Spleen (tissue), 7 donors: ENCODE data around the gene MGAT4A.

ENCODE experiments used
- CTCF ChIP-seq, 11 experiments: fragments of 200-600 bp in 7 of 11; fragments of 450-650 bp in 4 of 11; sonication (generic) in 4 of 11; IDR thresholded peaks in 8 of 11; conservative IDR thresholded peaks in 3 of 11; 1 replicate in 7 of 11; 2 replicates in 4 of 11; pipeline versions ENCODE4 v1.4.0 to v1.8.0; 2016 to 2021; ENCODE audit warnings: antibody characterized with exemption in 11 of 11, inconsistent platforms in 4 of 11, mild to moderate bottlenecking in 1 of 11
- POLR2A ChIP-seq, 3 donors: fragments of 450-650 bp; IDR thresholded peaks; one replicate each; pipeline ENCODE4 v1.5.1; 2017; ENCODE audit warnings: antibody characterized with exemption in 3 of 3, mild to moderate bottlenecking in 1 of 3
- donor health status: DM: no; HTN: no; CAD: no; lungs with moderate emphysema.
- donor health status: DM: no; HTN: no; CAD: no.
- donor health status: DM: no; HTN: no; CAD: no.

GRCh38 chr2:98701230-98701629 is 29.7 kb downstream of the MGAT4A start:
- no peak for TF ChIP-seq CTCF (IDR thresholded peaks at IDR 0.05 in 8 of 11, conservative IDR thresholded peaks at IDR 0.05 in 3 of 11)
- no peak for TF ChIP-seq POLR2A (IDR thresholded peaks at IDR 0.05)
